ENCODE measurements around the gene MED12L. TPM values are rescaled to one million over a fixed set of nuclear protein-coding genes. Genes with fewer than 3 reads are reported as not detected.
"Not testable (repeated sequence)": the region's sequence is repeated elsewhere in the genome, so short reads cannot be mapped to it uniquely, and the experiment has no call there.

MED12L gene
- total RNA-seq, 1 experiment from 2014 or later: 3.0 TPM

GRCh38 chr3:151075869-151076562, 9.4 kb upstream of the MED12L start:
- H3K4me2 ChIP-seq: no peak overlapping the region
- BruUV-seq (replicated peaks): no TSS peak
- ChIA-PET POLR2A (ENCODE audit: unreplicated experiment) (no interaction called here), CTCF (no interaction called here)
- H3K9me3 ChIP-seq (ENCODE audit: insufficient read depth, low read depth): no peaks in the 10 kb centered on the region
- H3K27me3 ChIP-seq (ENCODE audit: insufficient read depth, low read depth): 0 out of 2 replicates have a peak, but pooled peaks cover 6% of the 10 kb centered on the region
- H3F3A ChIP-seq (ENCODE audit: insufficient read depth, low read depth): no peaks in the 10 kb centered on the region
- no peak overlapping the region for H3K4me3 ChIP-seq
- H2AFZ ChIP-seq: no peak overlapping the region
- no peaks in the 10 kb centered on the region for H3K36me3 ChIP-seq (ENCODE audit: low read depth)
- no peaks in the 10 kb centered on the region for H3K4me1 ChIP-seq (replicated peaks; ENCODE audit: insufficient read depth)
- no peaks in the 10 kb centered on the region for H3K79me2 ChIP-seq (ENCODE audit: low read depth)
- no peak for DNase-seq
- H3K27ac ChIP-seq: no peak overlapping the region
- H3K9me2 ChIP-seq (ENCODE audit: insufficient read depth): no peaks in the 10 kb centered on the region
- H4K20me1 ChIP-seq (ENCODE audit: insufficient read depth): no peaks in the 10 kb centered on the region
- intact Hi-C loops (cut with micrococcal nuclease; ENCODE audit: unreplicated experiment): no loop called here
- TF ChIP-seq EZH2 (IDR thresholded peaks at IDR 0.05; ENCODE audit: low read depth) (no peak), CTCF (conservative IDR thresholded peaks at IDR 0.05) (no peak)

- Histone ChIP-seq H3K9me3 (ENCODE audit: insufficient read depth, low read depth) (no peaks in the 10 kb centered on the region), H2AFZ (no peak overlapping the region), H3K9me2 (ENCODE audit: insufficient read depth) (no peaks in the 10 kb centered on the region), H3K4me1 (replicated peaks; ENCODE audit: insufficient read depth) (no peaks in the 10 kb centered on the region), H3K79me2 (ENCODE audit: low read depth) (no peaks in the 10 kb centered on the region), H3K27me3 (ENCODE audit: insufficient read depth, low read depth) (0 out of 2 replicates have a peak, but pooled peaks cover 6% of the 10 kb centered on the region), H3K4me3 (no peak overlapping the region), H3K4me2 (no peak overlapping the region), H3F3A (ENCODE audit: insufficient read depth, low read depth) (no peaks in the 10 kb centered on the region), H3K36me3 (ENCODE audit: low read depth) (no peaks in the 10 kb centered on the region), H3K27ac (no peak overlapping the region), H4K20me1 (ENCODE audit: insufficient read depth) (no peaks in the 10 kb centered on the region)
- POLR2A ChIA-PET (ENCODE audit: unreplicated experiment): no interaction called here
- no peak for DNase-seq
- no peak for TF ChIP-seq EZH2 (IDR thresholded peaks at IDR 0.05; ENCODE audit: low read depth)
- intact Hi-C loops (cut with micrococcal nuclease; ENCODE audit: unreplicated experiment): no loop called here
- BruUV-seq (replicated peaks): no TSS peak
- CTCF ChIA-PET: no interaction called here
These were observed 8.8 kb upstream of the MED12L start for GRCh38 chr3:151076626-151077025.

GRCh38 chr3:151081082-151081481, 4.4 kb upstream of the MED12L start:
- POLR2A ChIA-PET (ENCODE audit: unreplicated experiment); H3K4me3 ChIP-seq; H2AFZ ChIP-seq; H3K36me3 ChIP-seq (ENCODE audit: low read depth); DNase-seq; H3K4me1 ChIP-seq (replicated peaks; ENCODE audit: insufficient read depth); H3K9me2 ChIP-seq (ENCODE audit: insufficient read depth); H3K9me3 ChIP-seq (ENCODE audit: insufficient read depth, low read depth); H3K27me3 ChIP-seq (ENCODE audit: insufficient read depth, low read depth); H4K20me1 ChIP-seq (ENCODE audit: insufficient read depth); H3F3A ChIP-seq (ENCODE audit: insufficient read depth, low read depth); H3K27ac ChIP-seq; BruUV-seq (replicated peaks); CTCF ChIA-PET; H3K4me2 ChIP-seq; H3K79me2 ChIP-seq (ENCODE audit: low read depth): not testable (repeated sequence)
- intact Hi-C loops (cut with micrococcal nuclease; ENCODE audit: unreplicated experiment): loop anchor here (10.0 kb wide), 1 partner anchor 316 kb away; the partner anchor contains the start of gene SIAH2

DNA sequence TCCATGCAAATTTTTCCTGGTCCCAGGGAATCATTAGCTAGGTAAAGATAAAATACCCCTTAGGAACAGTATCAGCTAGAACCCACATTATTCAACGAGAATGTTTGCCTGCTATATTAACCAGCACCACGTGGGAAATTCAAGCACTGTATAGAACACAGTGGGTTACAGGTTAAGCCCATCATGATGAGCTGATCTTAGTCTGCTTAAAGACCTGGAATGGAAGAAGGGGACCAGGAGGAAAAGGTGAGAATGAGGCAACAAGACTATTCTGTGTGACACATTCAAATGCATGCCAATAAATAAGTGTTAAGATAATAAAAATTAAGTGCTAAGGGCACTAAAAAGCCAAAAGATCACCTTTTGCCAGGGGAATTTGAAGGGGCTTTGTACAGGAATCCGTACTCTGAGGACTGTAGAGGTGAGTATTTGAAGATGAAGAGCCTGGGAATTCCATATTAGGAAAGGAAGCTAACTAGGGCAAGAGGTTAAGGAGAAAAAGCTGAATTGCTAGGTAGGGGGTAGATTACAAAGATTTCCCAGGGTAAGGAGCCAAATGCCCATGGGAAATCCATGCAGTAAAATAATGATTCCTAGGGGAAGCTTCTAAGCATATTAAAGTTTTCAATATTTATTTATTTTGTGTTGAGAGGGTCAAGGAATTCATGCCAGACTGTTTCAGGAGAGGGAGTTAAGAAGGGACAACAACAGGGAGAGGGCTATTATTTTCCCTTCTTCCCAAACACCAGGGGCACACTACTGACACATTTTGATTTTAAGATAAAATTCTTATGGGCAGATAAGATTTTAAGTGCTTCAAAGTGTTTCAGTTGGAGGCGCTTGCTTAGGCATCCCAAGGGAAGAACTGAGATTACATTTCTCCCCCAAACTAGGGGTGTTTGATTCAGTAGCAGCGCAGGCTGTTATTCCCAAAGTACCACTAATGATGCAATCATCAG, 2.3 kb upstream of the MED12L start:
- CTCF ChIA-PET: interaction anchor here (0.6 kb wide), 1 partner anchor 1759 kb away, joined by 3 read pairs; no protein-coding TSS in a partner anchor
- no TSS peak for BruUV-seq (replicated peaks)
- intact Hi-C loops (cut with micrococcal nuclease; ENCODE audit: unreplicated experiment): loop anchor here (10.0 kb wide), 1 partner anchor 318 kb away; the partner anchor contains the start of gene SIAH2

More for the DNA sequence above, 2.3 kb upstream of the MED12L start:
- DNase-seq: no peak
- no peaks in the 10 kb centered on the region for H3K36me3 ChIP-seq (ENCODE audit: low read depth)
- no peaks in the 10 kb centered on the region for H3K9me2 ChIP-seq (ENCODE audit: insufficient read depth)
- no peaks in the 10 kb centered on the region for H3K4me1 ChIP-seq (replicated peaks; ENCODE audit: insufficient read depth)
- H3K4me2 ChIP-seq: no peak overlapping the region
- H3F3A ChIP-seq (ENCODE audit: insufficient read depth, low read depth): no peaks in the 10 kb centered on the region
- H3K27me3 ChIP-seq (ENCODE audit: insufficient read depth, low read depth): no peaks in the 10 kb centered on the region
- H2AFZ ChIP-seq: no peak overlapping the region
- no peak overlapping the region for H3K27ac ChIP-seq
- TF ChIP-seq EZH2 (IDR thresholded peaks at IDR 0.05; ENCODE audit: low read depth) (no peak), CTCF (conservative IDR thresholded peaks at IDR 0.05) (no peak)
- H3K4me3 ChIP-seq: no peak overlapping the region
- POLR2A ChIA-PET (ENCODE audit: unreplicated experiment): interaction anchor here (0.7 kb wide), 1 partner anchor 113 kb away, joined by 5 read pairs; no protein-coding TSS in a partner anchor
- H3K79me2 ChIP-seq (ENCODE audit: low read depth): no peaks in the 10 kb centered on the region
- no peaks in the 10 kb centered on the region for H3K9me3 ChIP-seq (ENCODE audit: insufficient read depth, low read depth)
- H4K20me1 ChIP-seq (ENCODE audit: insufficient read depth): no peaks in the 10 kb centered on the region
